Measurements from ENCODE around the gene SCGB3A2.

Gene SCGB3A2

GRCh38 chr5:147836439-147836838, 42.1 kb upstream of the SCGB3A2 start:
- Histone ChIP-seq H3K9ac (no peak overlapping the region), H3K27ac (no peak overlapping the region), H3K79me2 (no peaks in the 10 kb centered on the region), H3K4me2 (ENCODE audit: low read length) (no peak overlapping the region), H2AFZ (no peak overlapping the region), H3K4me3 (ENCODE audit: low read depth, low read length) (no peak overlapping the region), H3K4me1 (no peaks in the 10 kb centered on the region), H3K9me3 (ENCODE audit: control insufficient read depth, low read length) (no peaks in the 10 kb centered on the region), H3K36me3 (ENCODE audit: control insufficient read depth, insufficient read depth, low read length) (no peaks in the 10 kb centered on the region), H3K27me3 (ENCODE audit: control insufficient read depth, insufficient read depth, low read length) (no peaks in the 10 kb centered on the region)
- TF ChIP-seq CTCF (IDR thresholded peaks at IDR 0.05) = no peak

GRCh38 chr5:147842869-147843268, 35.6 kb upstream of the SCGB3A2 start:
- Histone ChIP-seq H3K36me3 (ENCODE audit: control insufficient read depth, insufficient read depth, low read length) (no peaks in the 10 kb centered on the region), H3K9ac (no peak overlapping the region), H3K79me2 (no peaks in the 10 kb centered on the region), H3K4me1 (no peaks in the 10 kb centered on the region), H3K27me3 (ENCODE audit: control insufficient read depth, insufficient read depth, low read length) (no peaks in the 10 kb centered on the region), H3K4me3 (ENCODE audit: low read depth, low read length) (no peak overlapping the region), H3K4me2 (ENCODE audit: low read length) (no peak overlapping the region), H3K9me3 (ENCODE audit: control insufficient read depth, low read length) (no peaks in the 10 kb centered on the region), H3K27ac (no peak overlapping the region), H2AFZ (no peak overlapping the region)
- TF ChIP-seq CTCF (IDR thresholded peaks at IDR 0.05) = no peak

- Histone ChIP-seq H2AFZ (no peak overlapping the region), H3K4me3 (ENCODE audit: low read depth, low read length) (no peak overlapping the region), H3K79me2 (no peaks in the 10 kb centered on the region), H3K9ac (no peak overlapping the region), H3K4me1 (no peaks in the 10 kb centered on the region), H3K36me3 (ENCODE audit: control insufficient read depth, insufficient read depth, low read length) (no peaks in the 10 kb centered on the region), H3K27me3 (ENCODE audit: control insufficient read depth, insufficient read depth, low read length) (no peaks in the 10 kb centered on the region), H3K9me3 (ENCODE audit: control insufficient read depth, low read length) (no peaks in the 10 kb centered on the region), H3K27ac (no peak overlapping the region), H3K4me2 (ENCODE audit: low read length) (no peak overlapping the region)
- no peak for TF ChIP-seq CTCF (IDR thresholded peaks at IDR 0.05)
These were observed 33.7 kb upstream of the SCGB3A2 start for GRCh38 chr5:147844846-147845245.

GRCh38 chr5:147845618-147846017, 32.9 kb upstream of the SCGB3A2 start:
- Histone ChIP-seq H2AFZ (no peak overlapping the region), H3K4me2 (ENCODE audit: low read length) (no peak overlapping the region), H3K79me2 (no peaks in the 10 kb centered on the region), H3K27ac (no peak overlapping the region), H3K4me1 (no peaks in the 10 kb centered on the region), H3K9ac (no peak overlapping the region), H3K4me3 (ENCODE audit: low read depth, low read length) (no peak overlapping the region), H3K36me3 (ENCODE audit: control insufficient read depth, insufficient read depth, low read length) (no peaks in the 10 kb centered on the region), H3K27me3 (ENCODE audit: control insufficient read depth, insufficient read depth, low read length) (no peaks in the 10 kb centered on the region), H3K9me3 (ENCODE audit: control insufficient read depth, low read length) (no peaks in the 10 kb centered on the region)
- TF ChIP-seq CTCF (IDR thresholded peaks at IDR 0.05) = no peak

- H3K36me3 ChIP-seq (ENCODE audit: control insufficient read depth, insufficient read depth, low read length) = no peaks in the 10 kb centered on the region
- no peaks in the 10 kb centered on the region for H3K9me3 ChIP-seq (ENCODE audit: control insufficient read depth, low read length)
- no peak overlapping the region for H2AFZ ChIP-seq
- H3K27ac ChIP-seq = no peak overlapping the region
- no peaks in the 10 kb centered on the region for H3K27me3 ChIP-seq (ENCODE audit: control insufficient read depth, insufficient read depth, low read length)
- H3K4me2 ChIP-seq (ENCODE audit: low read length) = no peak overlapping the region
- no peaks in the 10 kb centered on the region for H3K4me1 ChIP-seq
- no peaks in the 10 kb centered on the region for H3K79me2 ChIP-seq
- no peak overlapping the region for H3K4me3 ChIP-seq (ENCODE audit: low read depth, low read length)
- no peak overlapping the region for H3K9ac ChIP-seq
- TF ChIP-seq CTCF (IDR thresholded peaks at IDR 0.05) = no peak
These were observed 29.3 kb upstream of the SCGB3A2 start for GRCh38 chr5:147849226-147849625.
